Measurements from ENCODE around the gene NBPF9. TPM values are rescaled to one million over a fixed set of nuclear protein-coding genes. Genes with fewer than 3 reads are reported as not detected.
A peak's percentile ranks its signal among the peaks of the same experiment; 100 is the strongest.
"Not testable (repeated sequence)": the region's sequence is repeated elsewhere in the genome, so short reads cannot be mapped to it uniquely, and the experiment has no call there.

Gene NBPF9
- total RNA-seq (2022), result 50.7 and 51.4 TPM in 2 replicates
- Bru-seq, nascent RNA, result percentile 87 among the genes with signal in this experiment
- BruChase-seq, experiment 1, labeled RNA remaining after a 6-hour chase, result percentile 80 among the genes with signal in this experiment
- BruChase-seq, experiment 2, labeled RNA remaining after a 2-hour chase, result percentile 89 among the genes with signal in this experiment
- long read RNA-seq, partial matches to known transcripts, result 21 of 113 reads
- long read RNA-seq, other reads (novel, unspliced or antisense), result 92 of 113 reads

- intact Hi-C loops (cut with micrococcal nuclease); POLR2A ChIA-PET; H3K36me3 Mint-ChIP-seq (ENCODE audit: insufficient read depth, unreplicated experiment); H3K4me1 Mint-ChIP-seq (ENCODE audit: insufficient read depth, unreplicated experiment); H3K27me3 Mint-ChIP-seq (ENCODE audit: insufficient read depth, unreplicated experiment); H3K9me3 Mint-ChIP-seq (ENCODE audit: unreplicated experiment); CTCF ChIA-PET: not testable (repeated sequence)
- Mint-ChIP-seq H3K27ac (ENCODE audit: low read depth, unreplicated experiment) (peak within 1 kb of the TSS; percentile 39), H3K4me3 (ENCODE audit: unreplicated experiment) (peak within 1 kb of the TSS; percentile 89)
- TSS peak; percentile 47 for BruUV-seq (replicated peaks)
- DNase-seq (ENCODE audit: unreplicated experiment), result peak; percentile 44
Observed at GRCh38 chr1:149103109-149104081, at the start of gene NBPF9. NBPF9 (minus strand) TSS chr1:149103551; CDS start chr1:149082139, 21,412 bp downstream.

DNA sequence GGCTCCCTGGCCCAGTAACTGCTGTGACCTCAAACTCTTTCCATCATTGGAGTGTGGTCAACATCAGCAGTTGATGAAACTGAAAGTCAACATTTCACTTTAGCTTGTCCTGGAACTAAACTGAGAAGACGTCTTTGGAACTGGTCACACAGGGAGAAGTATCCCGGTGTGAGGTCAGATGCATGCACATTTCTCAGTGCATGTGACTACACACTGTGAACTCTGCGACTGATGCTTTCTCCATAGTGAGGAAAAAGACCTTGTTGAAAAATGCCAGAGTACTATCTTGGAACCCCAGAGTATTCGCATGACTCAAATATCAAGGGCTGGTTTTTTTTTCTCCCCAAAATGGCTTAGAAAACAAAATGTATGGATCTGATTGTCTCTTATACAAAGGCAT is 46.6 kb upstream of the NBPF9 start:
- H3K4me1 Mint-ChIP-seq (ENCODE audit: insufficient read depth, unreplicated experiment); H3K4me3 Mint-ChIP-seq (ENCODE audit: unreplicated experiment); H3K9me3 Mint-ChIP-seq (ENCODE audit: unreplicated experiment); DNase-seq (ENCODE audit: unreplicated experiment); POLR2A ChIA-PET; BruUV-seq (replicated peaks); H3K27ac Mint-ChIP-seq (ENCODE audit: low read depth, unreplicated experiment); CTCF ChIA-PET; intact Hi-C loops (cut with micrococcal nuclease); H3K36me3 Mint-ChIP-seq (ENCODE audit: insufficient read depth, unreplicated experiment); H3K27me3 Mint-ChIP-seq (ENCODE audit: insufficient read depth, unreplicated experiment): not testable (repeated sequence)

GRCh38 chr1:149137585-149137984 is 34.2 kb upstream of the NBPF9 start:
- H3K27ac Mint-ChIP-seq (ENCODE audit: low read depth, unreplicated experiment); H3K4me1 Mint-ChIP-seq (ENCODE audit: insufficient read depth, unreplicated experiment); DNase-seq (ENCODE audit: unreplicated experiment); H3K4me3 Mint-ChIP-seq (ENCODE audit: unreplicated experiment); intact Hi-C loops (cut with micrococcal nuclease); BruUV-seq (replicated peaks); H3K36me3 Mint-ChIP-seq (ENCODE audit: insufficient read depth, unreplicated experiment); POLR2A ChIA-PET; CTCF ChIA-PET; H3K9me3 Mint-ChIP-seq (ENCODE audit: unreplicated experiment); H3K27me3 Mint-ChIP-seq (ENCODE audit: insufficient read depth, unreplicated experiment): not testable (repeated sequence)

- DNase-seq (ENCODE audit: unreplicated experiment); H3K27me3 Mint-ChIP-seq (ENCODE audit: insufficient read depth, unreplicated experiment); CTCF ChIA-PET; H3K4me3 Mint-ChIP-seq (ENCODE audit: unreplicated experiment); H3K27ac Mint-ChIP-seq (ENCODE audit: low read depth, unreplicated experiment); H3K36me3 Mint-ChIP-seq (ENCODE audit: insufficient read depth, unreplicated experiment); POLR2A ChIA-PET; H3K9me3 Mint-ChIP-seq (ENCODE audit: unreplicated experiment); intact Hi-C loops (cut with micrococcal nuclease); H3K4me1 Mint-ChIP-seq (ENCODE audit: insufficient read depth, unreplicated experiment); BruUV-seq (replicated peaks): not testable (repeated sequence)
Observed at GRCh38 chr1:149130938-149131337, 27.6 kb upstream of the NBPF9 start.

- CTCF ChIA-PET; BruUV-seq (replicated peaks); H3K4me3 Mint-ChIP-seq (ENCODE audit: unreplicated experiment); intact Hi-C loops (cut with micrococcal nuclease); POLR2A ChIA-PET; H3K27ac Mint-ChIP-seq (ENCODE audit: low read depth, unreplicated experiment); H3K9me3 Mint-ChIP-seq (ENCODE audit: unreplicated experiment); H3K4me1 Mint-ChIP-seq (ENCODE audit: insufficient read depth, unreplicated experiment); H3K27me3 Mint-ChIP-seq (ENCODE audit: insufficient read depth, unreplicated experiment); DNase-seq (ENCODE audit: unreplicated experiment); H3K36me3 Mint-ChIP-seq (ENCODE audit: insufficient read depth, unreplicated experiment): not testable (repeated sequence)
Observed at GRCh38 chr1:149129245-149129644, 25.9 kb upstream of the NBPF9 start.

- H3K27ac Mint-ChIP-seq (ENCODE audit: low read depth, unreplicated experiment); BruUV-seq (replicated peaks); H3K4me3 Mint-ChIP-seq (ENCODE audit: unreplicated experiment); CTCF ChIA-PET; intact Hi-C loops (cut with micrococcal nuclease); POLR2A ChIA-PET; H3K4me1 Mint-ChIP-seq (ENCODE audit: insufficient read depth, unreplicated experiment); H3K36me3 Mint-ChIP-seq (ENCODE audit: insufficient read depth, unreplicated experiment); DNase-seq (ENCODE audit: unreplicated experiment); H3K9me3 Mint-ChIP-seq (ENCODE audit: unreplicated experiment); H3K27me3 Mint-ChIP-seq (ENCODE audit: insufficient read depth, unreplicated experiment): not testable (repeated sequence)
Observed at GRCh38 chr1:149126555-149127145, 23.3 kb upstream of the NBPF9 start.

DNA sequence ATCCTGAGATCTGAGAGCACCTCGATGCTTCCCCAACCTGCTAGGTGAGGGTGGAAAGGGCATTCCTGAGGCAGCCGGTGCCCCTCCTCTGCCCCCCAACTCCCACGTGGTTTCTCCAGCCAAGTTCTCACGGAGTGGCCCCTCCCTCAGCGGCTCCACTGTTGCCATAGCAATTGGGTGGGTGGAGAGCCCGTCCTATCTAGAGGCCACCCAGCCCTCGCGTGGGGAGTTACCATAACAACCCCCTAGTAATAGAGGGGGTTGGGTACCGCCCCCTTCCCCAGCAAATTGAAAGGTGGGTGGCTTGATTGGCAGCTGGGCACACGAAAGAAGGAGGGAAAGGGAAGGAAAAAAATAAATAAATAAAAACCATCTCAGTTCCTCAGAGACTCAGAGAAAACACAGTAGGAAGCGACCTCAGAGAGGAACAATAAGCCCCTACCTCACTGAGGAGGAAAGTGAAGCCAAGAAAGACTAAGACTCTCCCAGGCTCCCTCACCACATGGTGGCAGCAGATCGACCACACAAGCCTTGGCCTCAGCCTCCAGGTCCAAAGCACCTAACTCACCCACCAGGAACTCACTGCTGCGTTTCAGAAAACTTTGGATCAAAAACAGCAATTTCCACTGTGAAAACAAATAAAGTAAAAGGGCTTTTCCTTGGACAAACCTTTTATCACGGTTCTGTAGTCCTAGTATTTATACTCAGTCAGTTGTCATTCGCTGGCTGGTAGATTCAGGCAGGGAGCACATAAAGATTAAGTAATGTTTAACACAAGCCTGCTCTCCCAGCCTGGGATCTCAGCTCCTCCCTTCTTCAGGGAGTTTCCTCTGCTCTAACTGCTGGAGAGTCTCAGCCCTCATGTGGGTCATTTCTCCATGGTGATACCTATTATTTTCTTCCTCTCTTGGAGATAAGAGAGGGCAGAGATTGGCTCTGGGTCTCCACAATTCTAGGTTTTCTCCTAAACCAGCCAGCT is 20.9 kb upstream of the NBPF9 start:
- DNase-seq (ENCODE audit: unreplicated experiment); CTCF ChIA-PET; H3K4me1 Mint-ChIP-seq (ENCODE audit: insufficient read depth, unreplicated experiment); H3K36me3 Mint-ChIP-seq (ENCODE audit: insufficient read depth, unreplicated experiment); intact Hi-C loops (cut with micrococcal nuclease); POLR2A ChIA-PET; H3K9me3 Mint-ChIP-seq (ENCODE audit: unreplicated experiment); H3K27ac Mint-ChIP-seq (ENCODE audit: low read depth, unreplicated experiment); H3K27me3 Mint-ChIP-seq (ENCODE audit: insufficient read depth, unreplicated experiment); BruUV-seq (replicated peaks): not testable (repeated sequence)
- H3K4me3 Mint-ChIP-seq (ENCODE audit: unreplicated experiment), result peak overlapping the region; percentile 24

DNA sequence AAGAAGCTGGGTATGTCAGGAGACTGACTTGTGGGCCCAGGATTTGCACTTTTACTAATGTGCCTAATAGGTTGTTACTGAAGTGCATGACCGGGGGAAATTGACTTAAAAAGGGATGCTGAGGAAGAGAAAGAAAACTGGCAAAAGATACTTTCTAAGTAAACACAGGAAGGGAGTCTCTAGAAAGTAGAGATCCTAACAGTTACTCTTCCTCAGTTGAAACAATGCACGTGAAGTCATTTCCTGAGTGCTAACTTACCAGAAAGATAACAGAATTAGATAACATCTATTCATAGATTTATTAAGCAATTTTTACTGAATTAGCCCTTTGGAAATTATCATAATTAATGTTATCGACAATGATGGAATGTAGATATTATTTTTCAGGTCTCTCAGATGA is 9.5 kb upstream of the NBPF9 start:
- H3K27ac Mint-ChIP-seq (ENCODE audit: low read depth, unreplicated experiment); H3K27me3 Mint-ChIP-seq (ENCODE audit: insufficient read depth, unreplicated experiment); H3K36me3 Mint-ChIP-seq (ENCODE audit: insufficient read depth, unreplicated experiment); CTCF ChIA-PET; BruUV-seq (replicated peaks); POLR2A ChIA-PET; H3K4me3 Mint-ChIP-seq (ENCODE audit: unreplicated experiment); H3K4me1 Mint-ChIP-seq (ENCODE audit: insufficient read depth, unreplicated experiment); H3K9me3 Mint-ChIP-seq (ENCODE audit: unreplicated experiment); DNase-seq (ENCODE audit: unreplicated experiment); intact Hi-C loops (cut with micrococcal nuclease): not testable (repeated sequence)
